Fibroblast of skin of left biceps (primary cell): ENCODE measurements around the gene ERCC8.

Experiments
- DNase-seq, 2 experiments: peaks; one replicate each; pipeline ENCODE4 v3.0.0-alpha.2; 2013; ENCODE audit warnings: low read depth in 2 of 2

The ERCC8 gene

DNA sequence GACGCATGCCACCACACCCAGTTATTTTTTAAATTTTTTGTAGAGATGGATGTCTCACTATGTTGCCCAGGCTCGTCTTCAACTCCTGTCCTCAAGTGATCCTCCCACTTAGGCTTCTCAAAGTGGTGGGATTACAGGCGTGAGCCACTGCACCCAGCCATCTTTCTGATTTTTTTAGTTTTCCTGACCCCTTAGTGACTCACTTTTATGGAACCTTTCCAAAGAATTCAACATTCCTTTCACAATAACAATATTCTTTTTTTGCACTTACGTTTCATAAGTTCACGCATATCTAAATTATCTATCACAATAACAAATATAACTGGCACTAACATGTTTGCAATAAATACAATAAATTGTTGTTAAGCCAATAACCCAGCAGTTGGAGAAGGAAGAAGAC, 109.3 kb downstream of the ERCC8 start:
- no peak for DNase-seq

DNA sequence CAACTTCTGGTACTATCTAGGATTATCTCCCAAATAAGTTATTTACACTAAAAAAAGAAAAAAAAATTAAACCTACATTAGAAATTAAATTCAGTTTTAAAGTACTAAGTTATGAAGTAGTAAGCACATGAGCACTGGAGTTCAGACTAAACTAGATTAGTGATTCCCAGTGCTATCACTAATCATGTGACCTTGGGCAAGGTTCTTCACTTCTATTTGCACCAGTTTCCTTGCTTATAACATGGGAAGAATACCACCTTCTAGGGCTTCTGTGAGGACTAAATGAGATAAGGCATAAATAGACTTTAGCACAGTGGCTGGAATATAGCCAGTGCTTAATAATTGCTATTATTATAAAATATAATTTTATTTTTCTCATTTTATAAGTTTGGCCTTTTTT, 111.3 kb downstream of the ERCC8 start:
- no peak for DNase-seq

GRCh38 chr5:60830581-60831127, 114.2 kb downstream of the ERCC8 start:
- DNase-seq, result no peak

GRCh38 chr5:60829490-60830266, 115.2 kb downstream of the ERCC8 start:
- DNase-seq, result no peak

DNA sequence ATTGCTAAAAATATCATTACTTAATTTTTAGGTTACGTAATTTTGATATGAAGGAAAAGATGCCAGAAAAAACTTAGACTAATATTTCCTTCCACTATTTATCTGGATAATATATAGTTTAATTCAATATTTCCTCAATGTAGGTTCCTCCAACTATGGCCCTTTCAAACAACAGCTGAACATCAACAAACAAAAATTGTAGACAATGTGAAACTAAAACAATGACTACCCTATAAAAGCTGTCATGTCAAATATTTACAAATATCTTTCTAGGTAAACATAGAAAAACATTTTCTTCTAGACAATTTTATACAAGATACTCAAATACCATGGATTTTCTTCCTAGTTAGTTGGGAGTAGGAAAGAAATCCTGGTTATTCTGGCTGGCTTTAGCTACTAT, 117.7 kb downstream of the ERCC8 start:
- DNase-seq, result no peak

DNA sequence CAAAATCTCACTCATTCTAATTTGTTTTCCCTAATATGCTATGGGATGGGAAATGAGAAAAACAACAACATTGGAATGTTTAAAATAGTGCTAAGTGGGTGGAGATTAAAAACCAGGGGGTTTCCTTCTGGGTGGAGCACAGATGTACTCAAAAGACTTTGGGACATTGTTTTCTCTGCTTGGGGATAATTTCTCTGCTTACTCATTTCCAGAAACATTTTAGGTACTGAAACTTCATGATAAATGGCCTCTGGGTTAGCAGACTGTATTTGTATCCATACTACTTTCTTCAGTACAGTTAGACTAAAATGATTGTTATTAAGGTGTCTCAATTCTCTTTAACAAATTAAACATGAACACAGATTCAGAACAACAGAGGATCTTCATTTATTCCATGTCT, 118.2 kb downstream of the ERCC8 start:
- DNase-seq, result no peak
